Osteoblast (primary cell): ENCODE results near the gene LCN12. TPM values are rescaled to one million over a fixed set of nuclear protein-coding genes. Genes with fewer than 3 reads are reported as not detected.

Experiments
- DNase-seq: peaks from one replicate; pipeline ENCODE4 v3.0.0; 2011; ENCODE audit warnings: low spot score, mixed read lengths; ENCODE audit not compliant: insufficient read length; ENCODE audit errors: missing footprints
- H2AFZ ChIP-seq: 2 replicates; pipeline ENCODE4 v1.6.0; 2011; ENCODE audit warnings: mild to moderate bottlenecking, low read length
- H3K27ac ChIP-seq: 2 replicates; pipeline ENCODE4 v1.5.1; 2011; ENCODE audit warnings: mild to moderate bottlenecking, low read depth, low read length, moderate library complexity
- H3K27me3 ChIP-seq: 2 replicates; pipeline ENCODE4 v1.6.0; 2012; ENCODE audit warnings: mild to moderate bottlenecking, control low read depth, inconsistent platforms, low read length, moderate library complexity; ENCODE audit not compliant: insufficient read depth
- H3K36me3 ChIP-seq: 2 replicates; pipeline ENCODE4 v1.5.1; 2011; ENCODE audit warnings: mild to moderate bottlenecking, low read length, control low read depth, moderate library complexity; ENCODE audit not compliant: insufficient read depth
- H3K4me1 ChIP-seq: 2 replicates; pipeline ENCODE4 v1.5.1; 2011; ENCODE audit warnings: mild to moderate bottlenecking, low read length, control low read depth, moderate library complexity; ENCODE audit not compliant: insufficient read depth
- H3K4me2 ChIP-seq: 2 replicates; pipeline ENCODE4 v1.6.0; 2011; ENCODE audit warnings: mild to moderate bottlenecking, low read length; ENCODE audit not compliant: insufficient read depth
- H3K4me3 ChIP-seq: fragments of 200-600 bp; sonication (generic); 3 replicates; pipeline ENCODE4 v1.5.1; 2012; ENCODE audit warnings: mild to moderate bottlenecking, low read length, inconsistent platforms; ENCODE audit not compliant: insufficient read depth
- H3K79me2 ChIP-seq: 2 replicates; pipeline ENCODE4 v1.6.0; 2012; ENCODE audit warnings: mild to moderate bottlenecking, low read length, control low read depth, inconsistent platforms; ENCODE audit not compliant: insufficient read depth
- H3K9me3 ChIP-seq: 2 replicates; pipeline ENCODE4 v1.5.1; 2011; ENCODE audit warnings: low read depth, low read length, control low read depth
- H4K20me1 ChIP-seq: 2 replicates; pipeline ENCODE4 v1.6.0; 2012; ENCODE audit warnings: mild to moderate bottlenecking, low read length, control low read depth; ENCODE audit not compliant: insufficient read depth
- total RNA-seq: library from RNA; depleted of rRNA; stranded (reverse); fragments of >200 nt; gene quantifications from 2 replicates; pipeline ENCODE4 v1.2.3, GENCODE V29; 2012
- TF ChIP-seq, protein P1 (sequence below): IDR thresholded peaks from 2 replicates; pipeline ENCODE4 v1.5.1; 2011; ENCODE audit warnings: mild to moderate bottlenecking, low read depth, low read length, moderate library complexity; ENCODE audit errors: extremely low read depth

LCN12 gene
- total RNA-seq, 1 donor: not detected

DNA sequence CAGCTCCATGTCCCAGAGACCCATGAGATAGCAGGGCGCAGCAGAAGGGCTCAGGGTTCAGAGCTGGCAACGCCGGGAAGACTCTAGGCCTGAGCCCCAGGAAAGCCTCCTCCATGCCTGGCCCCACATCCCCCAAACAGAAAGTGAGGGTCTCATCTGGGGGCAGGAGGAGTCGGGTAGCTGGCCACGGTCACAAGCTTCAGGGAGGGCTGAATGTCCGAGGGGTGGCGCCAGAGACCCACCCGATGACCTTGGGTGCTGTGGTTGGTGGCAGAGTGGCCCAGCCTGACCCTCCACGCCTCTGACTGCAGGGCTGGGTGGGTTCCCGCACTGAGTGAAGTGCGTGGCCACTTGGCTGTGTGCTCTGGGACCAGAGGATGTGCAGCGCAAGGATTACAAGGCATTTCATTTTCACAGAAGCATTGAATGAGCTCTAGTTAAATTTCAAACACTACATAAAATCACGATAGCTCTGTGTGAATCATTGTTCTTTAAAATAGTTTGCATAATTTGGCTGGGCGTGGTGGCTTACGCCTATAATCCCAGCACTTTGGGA is 4.0 kb upstream of the LCN12 start:
- H2AFZ ChIP-seq: no peak overlapping the region

DNA sequence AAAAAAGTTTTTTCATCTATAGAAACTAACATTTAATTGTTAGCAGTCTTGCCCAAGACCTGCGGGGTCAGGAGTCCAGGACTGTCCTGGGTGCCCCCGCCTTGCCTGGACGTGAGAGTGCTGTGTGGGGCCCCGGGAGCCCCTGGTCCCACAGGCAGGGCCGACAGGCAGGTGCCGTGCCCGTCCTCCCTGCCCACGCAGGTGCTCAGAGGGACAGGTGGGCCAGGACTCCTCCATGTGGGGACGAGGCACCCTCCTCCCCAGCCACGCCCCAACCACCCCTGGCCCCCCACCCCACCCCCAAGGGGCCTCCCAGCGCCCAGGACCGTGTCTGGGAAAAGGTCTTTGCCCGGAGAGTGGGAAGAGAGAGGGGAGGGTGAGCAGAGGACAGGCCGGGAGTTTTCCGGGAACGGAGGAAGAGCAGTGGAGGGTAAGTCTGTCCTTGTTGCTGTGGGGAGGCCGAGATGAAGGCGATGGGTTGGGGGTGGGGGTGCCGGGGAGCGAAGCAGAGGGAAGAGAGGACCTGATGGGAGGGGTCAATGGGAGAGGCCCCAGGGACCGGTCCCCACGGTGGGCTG is 2.7 kb upstream of the LCN12 start:
- no peaks in the 10 kb centered on the region for H4K20me1 ChIP-seq
- H2AFZ ChIP-seq: peak overlapping the region; percentile 59
- TF ChIP-seq, protein P1, sequence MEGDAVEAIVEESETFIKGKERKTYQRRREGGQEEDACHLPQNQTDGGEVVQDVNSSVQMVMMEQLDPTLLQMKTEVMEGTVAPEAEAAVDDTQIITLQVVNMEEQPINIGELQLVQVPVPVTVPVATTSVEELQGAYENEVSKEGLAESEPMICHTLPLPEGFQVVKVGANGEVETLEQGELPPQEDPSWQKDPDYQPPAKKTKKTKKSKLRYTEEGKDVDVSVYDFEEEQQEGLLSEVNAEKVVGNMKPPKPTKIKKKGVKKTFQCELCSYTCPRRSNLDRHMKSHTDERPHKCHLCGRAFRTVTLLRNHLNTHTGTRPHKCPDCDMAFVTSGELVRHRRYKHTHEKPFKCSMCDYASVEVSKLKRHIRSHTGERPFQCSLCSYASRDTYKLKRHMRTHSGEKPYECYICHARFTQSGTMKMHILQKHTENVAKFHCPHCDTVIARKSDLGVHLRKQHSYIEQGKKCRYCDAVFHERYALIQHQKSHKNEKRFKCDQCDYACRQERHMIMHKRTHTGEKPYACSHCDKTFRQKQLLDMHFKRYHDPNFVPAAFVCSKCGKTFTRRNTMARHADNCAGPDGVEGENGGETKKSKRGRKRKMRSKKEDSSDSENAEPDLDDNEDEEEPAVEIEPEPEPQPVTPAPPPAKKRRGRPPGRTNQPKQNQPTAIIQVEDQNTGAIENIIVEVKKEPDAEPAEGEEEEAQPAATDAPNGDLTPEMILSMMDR: no peak

More for the DNA sequence above, 4.0 kb upstream of the LCN12 start:
- no peaks in the 10 kb centered on the region for H3K9me3 ChIP-seq
- peaks cover 16% of the 10 kb centered on the region for H3K4me1 ChIP-seq
- peaks cover 4% of the 10 kb centered on the region for H4K20me1 ChIP-seq
- peak; percentile 96 for DNase-seq
- no peaks in the 10 kb centered on the region for H3K27me3 ChIP-seq
- peaks cover 10% of the 10 kb centered on the region for H3K79me2 ChIP-seq
- H3K27ac ChIP-seq: no peak overlapping the region
- H3K4me2 ChIP-seq: no peak overlapping the region
- H3K4me3 ChIP-seq: no peak overlapping the region
- TF ChIP-seq, protein P1: peak; percentile 53
- no peaks in the 10 kb centered on the region for H3K36me3 ChIP-seq

DNA sequence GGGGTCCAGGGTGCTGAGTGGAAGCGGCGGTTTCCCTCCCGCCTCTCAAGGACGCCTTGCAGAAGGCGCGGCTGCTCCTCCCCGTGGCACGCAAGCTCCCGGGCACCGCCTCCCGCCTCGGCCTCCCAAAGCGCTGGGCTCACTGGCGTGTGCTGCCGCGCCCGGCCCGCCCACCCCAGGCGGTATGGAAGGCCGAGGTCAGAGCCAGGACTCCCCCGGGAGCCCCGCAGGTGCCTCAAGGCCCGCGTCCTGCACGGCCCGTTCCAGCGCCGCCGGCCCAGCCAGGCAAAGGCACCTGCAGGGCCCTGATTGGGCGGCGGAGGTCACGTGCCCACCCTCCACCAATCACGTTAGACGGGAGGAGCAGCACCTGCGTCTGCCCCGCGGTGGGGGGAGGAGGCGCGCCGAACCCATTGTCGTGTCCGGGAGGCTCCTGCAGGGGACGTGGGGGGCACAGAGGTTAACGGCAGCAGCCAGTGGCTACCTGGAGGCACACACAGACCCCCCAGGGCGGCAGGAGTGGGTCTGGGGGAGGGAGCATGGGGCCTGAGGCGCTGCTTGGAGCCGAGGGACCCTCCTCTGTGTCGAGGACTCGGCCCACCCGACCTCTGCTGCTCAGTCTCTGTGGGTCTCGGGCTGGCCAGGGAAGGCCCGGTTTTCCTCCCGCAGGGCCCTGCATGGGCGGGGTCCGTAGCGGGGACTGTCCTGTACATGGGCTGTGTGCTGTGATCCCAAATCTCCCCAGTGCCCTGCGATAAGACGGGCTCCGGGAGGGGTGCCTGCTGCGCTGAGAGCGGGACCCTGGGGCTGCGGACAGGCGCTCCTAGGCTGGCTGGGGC is 2.0 kb upstream of the LCN12 start:
- Histone ChIP-seq H3K9me3 (no peaks in the 10 kb centered on the region), H3K79me2 (no peaks in the 10 kb centered on the region), H3K36me3 (no peaks in the 10 kb centered on the region), H3K4me2 (peak overlapping the region; percentile 90), H2AFZ (peak overlapping the region; percentile 93), H3K4me3 (peak overlapping the region; percentile 79), H4K20me1 (no peaks in the 10 kb centered on the region), H3K4me1 (peaks cover 8% of the 10 kb centered on the region), H3K27ac (no peak overlapping the region), H3K27me3 (no peaks in the 10 kb centered on the region)
- TF ChIP-seq, protein P1: no peak
- DNase-seq: peak; percentile 100

More for the DNA sequence above, 2.7 kb upstream of the LCN12 start:
- Histone ChIP-seq H3K27me3 (no peaks in the 10 kb centered on the region), H3K4me3 (peak overlapping the region; percentile 79), H3K9me3 (no peaks in the 10 kb centered on the region), H3K27ac (no peak overlapping the region), H3K4me2 (peak overlapping the region; percentile 90), H3K79me2 (no peaks in the 10 kb centered on the region), H3K4me1 (peaks cover 11% of the 10 kb centered on the region), H3K36me3 (no peaks in the 10 kb centered on the region)
- DNase-seq: peak; percentile 62
